Spleen (tissue), 11 donors: ENCODE results near the gene KRT83. TPM values are rescaled to one million over a fixed set of nuclear protein-coding genes. Genes with fewer than 3 reads are reported as not detected.

ENCODE experiments used
- DNase-seq: peaks from one replicate; pipeline ENCODE4 v3.0.0-alpha.2; 2020
- H3K27ac ChIP-seq, 8 donors: fragments of 200-600 bp; sonication (generic) in 7 of 8; 1 replicate in 4 of 8; 2 replicates in 4 of 8; pipeline versions ENCODE4 v1.5.0 to v1.8.0; 2016 to 2021; ENCODE audit warnings: inconsistent platforms in 4 of 8, mild to moderate bottlenecking in 4 of 8, moderate library complexity in 1 of 8
- H3K27me3 ChIP-seq, 7 donors: fragments of 200-600 bp; sonication (generic) in 6 of 7; replicated peaks in 1 of 7; 1 replicate in 4 of 7; 2 replicates in 3 of 7; pipeline versions ENCODE4 v1.5.0 to v1.8.0; 2016 to 2021; ENCODE audit warnings: inconsistent platforms in 3 of 7, mild to moderate bottlenecking in 1 of 7
- H3K36me3 ChIP-seq, 6 donors: fragments of 200-600 bp; sonication (generic) in 5 of 6; 1 replicate in 4 of 6; 2 replicates in 2 of 6; pipeline versions ENCODE4 v1.5.0 to v1.8.0; 2016 to 2021; ENCODE audit warnings: inconsistent platforms in 2 of 6
- H3K4me1 ChIP-seq, 6 donors: fragments of 200-600 bp; sonication (generic) in 5 of 6; 1 replicate in 3 of 6; 2 replicates in 3 of 6; pipeline versions ENCODE4 v1.5.0 to v1.8.0; 2016 to 2021; ENCODE audit warnings: inconsistent platforms in 3 of 6
- H3K4me3 ChIP-seq, 8 donors: fragments of 200-600 bp; sonication (generic) in 7 of 8; 1 replicate in 4 of 8; 2 replicates in 4 of 8; pipeline versions ENCODE4 v1.5.0 to v1.8.0; 2016 to 2021; ENCODE audit warnings: inconsistent platforms in 4 of 8, mild to moderate bottlenecking in 4 of 8, moderate library complexity in 2 of 8
- H3K9me3 ChIP-seq, 8 donors: fragments of 200-600 bp; sonication (generic) in 7 of 8; 1 replicate in 4 of 8; 2 replicates in 4 of 8; pipeline versions ENCODE4 v1.5.0 to v1.8.0; 2016 to 2021; ENCODE audit warnings: inconsistent platforms in 4 of 8
- CTCF ChIP-seq, 11 experiments: fragments of 200-600 bp in 7 of 11; fragments of 450-650 bp in 4 of 11; sonication (generic) in 4 of 11; IDR thresholded peaks in 8 of 11; conservative IDR thresholded peaks in 3 of 11; 1 replicate in 7 of 11; 2 replicates in 4 of 11; pipeline versions ENCODE4 v1.4.0 to v1.8.0; 2016 to 2021; ENCODE audit warnings: antibody characterized with exemption in 11 of 11, inconsistent platforms in 4 of 11, mild to moderate bottlenecking in 1 of 11
- POLR2A ChIP-seq, 3 donors: fragments of 450-650 bp; IDR thresholded peaks; one replicate each; pipeline ENCODE4 v1.5.1; 2017; ENCODE audit warnings: antibody characterized with exemption in 3 of 3, mild to moderate bottlenecking in 1 of 3
- POLR2AphosphoS5 ChIP-seq, 3 donors: sonication (generic); formaldehyde crosslinking; IDR thresholded peaks; one replicate each; pipeline ENCODE4 v1.5.1; 2017; ENCODE audit warnings: antibody characterized with exemption in 3 of 3
- WGBS, 5 donors: extraction: QIAGEN DNeasy Blood & Tissue Kit in 3 of 5; methylation state at CpG; one replicate each; pipeline versions ENCODE4 v1.1.5 to v1.1.7; 2013 to 2018; 5-methylcytosine and 5-hydroxymethylcytosine counted together
- intact Hi-C: fragments of 100-400 bp; cut with DNase I; formaldehyde crosslinking; loops from one replicate; pipeline ENCODE4 v1.15.0; 2023; ENCODE audit warnings: low total_unique reads
- polyA plus RNA-seq, 3 donors: library from polyadenylated mRNA; stranded (reverse); fragments of 200-250 nt; gene quantifications; one replicate each; pipeline ENCODE4 v1.2.1, GENCODE V29; 2013
- total RNA-seq, 7 donors: library from RNA; depleted of rRNA in 3 of 7; stranded (reverse); fragments of >200 nt in 3 of 7; fragmentation: NEBNext Ultra II Directional in 4 of 7; extraction: Animal tissue kit (Norgen Biotek cat#: 25700) in 4 of 7; gene quantifications; one replicate each; pipeline versions ENCODE4 v1.1.0 to v1.2.1, GENCODE V29; 2016 to 2021
- donor health status: healthy with polysubstance abuse.
- donor health status: DM: no; HTN: no; CAD: no; lungs with moderate emphysema.
- donor health status: DM: no; HTN: no; CAD: no.
- donor health status: Bipolar disorder and iron deficiency.
- donor health status: healthy.
- donor health status: DM: no; HTN: no; CAD: no.
- donor health status: DM: yes; HTN: yes; CAD: no.

The KRT83 gene
- total and polyA plus RNA-seq, 10 donors: not detected

DNA sequence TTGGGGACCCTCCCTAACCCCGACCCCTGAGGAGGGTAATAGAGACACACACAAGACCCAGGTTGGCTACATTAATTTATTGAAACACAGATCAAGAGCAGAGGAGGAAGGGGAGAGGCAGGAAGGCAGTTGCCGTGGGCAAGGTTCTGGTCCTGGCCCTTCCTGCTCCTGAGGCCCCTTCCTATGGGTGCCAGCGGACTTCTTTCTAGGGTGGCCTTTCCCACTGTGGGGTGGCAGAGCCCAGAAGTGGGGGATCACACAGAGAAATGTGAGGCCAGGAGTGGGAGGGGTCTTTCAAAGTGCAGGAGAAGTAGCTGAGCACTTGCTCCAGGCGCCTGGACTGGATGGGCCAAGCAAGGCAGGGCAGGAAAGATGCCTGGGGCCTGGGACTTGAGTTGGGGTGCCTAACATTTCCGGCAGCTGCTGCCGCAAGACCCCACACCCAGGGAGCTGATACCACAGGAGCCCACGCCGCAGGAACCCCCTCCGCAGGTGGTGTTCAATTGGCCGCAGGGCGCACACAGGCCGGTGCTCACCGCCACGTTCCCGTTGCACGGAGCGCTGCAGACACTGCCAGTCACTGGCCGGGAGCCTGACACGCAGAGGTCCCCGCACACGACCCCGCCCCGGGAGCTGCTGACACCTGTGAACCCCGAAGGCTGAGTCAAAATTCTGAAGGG, 35.2 kb downstream of the KRT83 start:
- H3K4me3 ChIP-seq: no peak overlapping the region
- WGBS, 5 donors: 80 to 93% (median 86%) methylated on average over 12 to 24 of the region's 24 CpGs
- DNase-seq: peak; percentile 65
- no peak overlapping the region for H3K27ac ChIP-seq
- peaks cover 0 to 4% (median 0%) of the 10 kb centered on the region in 6 donors for H3K4me1 ChIP-seq
- no peaks in the 10 kb centered on the region for H3K27me3 ChIP-seq
- TF ChIP-seq CTCF (IDR thresholded peaks at IDR 0.05 in 8 of 11, conservative IDR thresholded peaks at IDR 0.05 in 3 of 11) (no peak), POLR2AphosphoS5 (IDR thresholded peaks at IDR 0.05) (no peak), POLR2A (IDR thresholded peaks at IDR 0.05) (no peak)
- H3K36me3 ChIP-seq: no peaks in the 10 kb centered on the region
- no peaks in the 10 kb centered on the region for H3K9me3 ChIP-seq
- intact Hi-C loops: no loop called here

DNA sequence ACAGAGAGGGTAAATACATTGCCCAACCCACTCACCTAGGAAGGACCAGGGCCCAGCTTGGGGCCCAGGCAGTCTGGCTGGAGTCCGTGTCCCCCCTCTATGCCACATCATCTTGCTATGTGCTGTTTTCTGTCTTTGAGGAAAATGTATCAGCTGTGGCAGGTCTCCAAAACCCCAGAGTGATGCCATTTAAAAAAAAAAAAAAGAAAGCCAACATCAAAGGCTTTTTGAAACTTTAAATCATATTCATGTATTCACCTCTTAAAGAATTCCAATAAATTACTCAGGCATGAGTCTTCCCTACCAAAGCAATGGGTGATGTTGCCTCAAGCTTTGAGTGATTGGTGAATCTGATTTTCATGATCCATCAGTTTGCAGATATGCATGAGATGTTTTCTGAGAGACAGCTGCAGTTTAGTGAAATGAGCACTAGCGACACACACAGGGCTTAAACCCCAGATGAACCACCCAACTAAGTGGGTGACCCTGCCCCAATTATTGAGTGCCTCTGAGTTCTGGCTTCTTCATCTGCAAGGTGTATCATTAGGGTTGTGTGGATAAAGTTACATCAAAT, 35.9 kb downstream of the KRT83 start:
- 55 to 98% (median 89%) methylated on average over 2 of the region's 2 CpGs for WGBS, 5 donors
- H3K4me1 ChIP-seq: peaks cover 0 to 6% (median 0%) of the 10 kb centered on the region in 6 donors
- TF ChIP-seq CTCF (IDR thresholded peaks at IDR 0.05 in 8 of 11, conservative IDR thresholded peaks at IDR 0.05 in 3 of 11) (no peak), POLR2AphosphoS5 (IDR thresholded peaks at IDR 0.05) (no peak), POLR2A (IDR thresholded peaks at IDR 0.05) (no peak)
- no peaks in the 10 kb centered on the region for H3K36me3 ChIP-seq
- DNase-seq: no peak
- no peak overlapping the region for H3K27ac ChIP-seq
- intact Hi-C loops: no loop called here
- no peak overlapping the region for H3K4me3 ChIP-seq
- H3K27me3 ChIP-seq: no peaks in the 10 kb centered on the region
- H3K9me3 ChIP-seq: no peaks in the 10 kb centered on the region

DNA sequence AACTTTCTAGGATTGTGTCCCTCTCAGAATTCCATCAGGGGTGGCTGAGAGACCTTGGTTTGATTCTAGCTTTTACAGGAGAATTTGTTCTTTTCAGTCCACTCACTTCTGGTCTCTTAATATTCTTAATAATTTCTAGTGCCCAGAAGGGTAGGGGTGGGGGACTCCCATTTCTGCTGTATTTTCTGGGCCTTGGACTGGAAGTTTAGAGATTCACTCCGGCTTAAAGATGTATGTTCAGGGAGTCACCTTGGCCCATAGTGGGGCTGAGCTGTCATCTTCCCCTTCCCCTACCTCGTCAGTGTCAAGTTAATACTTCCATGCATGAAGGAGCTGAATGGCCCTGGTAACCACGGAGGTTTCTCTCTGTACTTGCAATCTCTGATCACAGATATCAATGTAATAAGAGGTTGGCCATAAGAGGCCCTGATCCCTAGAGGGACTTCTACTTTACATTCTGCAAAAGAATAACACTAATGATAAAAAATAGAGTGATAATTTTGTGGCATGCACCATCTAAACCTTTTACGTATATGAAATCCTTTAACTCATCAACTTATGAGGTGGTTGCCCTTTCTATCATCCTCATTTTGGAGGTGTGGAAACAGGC, 36.5 kb downstream of the KRT83 start:
- no peaks in the 10 kb centered on the region for H3K9me3 ChIP-seq
- H3K4me3 ChIP-seq: no peak overlapping the region
- intact Hi-C loops: no loop called here
- H3K27ac ChIP-seq: no peak overlapping the region
- H3K27me3 ChIP-seq: peaks cover 0 to 4% (median 0%) of the 10 kb centered on the region in 7 donors
- H3K36me3 ChIP-seq: no peaks in the 10 kb centered on the region
- no peak for DNase-seq
- WGBS, 5 donors: 59 to 75% (median 72%) methylated on average over 4 of the region's 4 CpGs
- peaks cover 0 to 12% (median 0%) of the 10 kb centered on the region in 6 donors for H3K4me1 ChIP-seq
- no peak for TF ChIP-seq POLR2AphosphoS5 (IDR thresholded peaks at IDR 0.05)
- no peak for TF ChIP-seq POLR2A (IDR thresholded peaks at IDR 0.05)
- TF ChIP-seq CTCF (IDR thresholded peaks at IDR 0.05 in 8 of 11, conservative IDR thresholded peaks at IDR 0.05 in 3 of 11): no peak
